ENCODE measurements around the gene RASIP1.

The RASIP1 gene

DNA sequence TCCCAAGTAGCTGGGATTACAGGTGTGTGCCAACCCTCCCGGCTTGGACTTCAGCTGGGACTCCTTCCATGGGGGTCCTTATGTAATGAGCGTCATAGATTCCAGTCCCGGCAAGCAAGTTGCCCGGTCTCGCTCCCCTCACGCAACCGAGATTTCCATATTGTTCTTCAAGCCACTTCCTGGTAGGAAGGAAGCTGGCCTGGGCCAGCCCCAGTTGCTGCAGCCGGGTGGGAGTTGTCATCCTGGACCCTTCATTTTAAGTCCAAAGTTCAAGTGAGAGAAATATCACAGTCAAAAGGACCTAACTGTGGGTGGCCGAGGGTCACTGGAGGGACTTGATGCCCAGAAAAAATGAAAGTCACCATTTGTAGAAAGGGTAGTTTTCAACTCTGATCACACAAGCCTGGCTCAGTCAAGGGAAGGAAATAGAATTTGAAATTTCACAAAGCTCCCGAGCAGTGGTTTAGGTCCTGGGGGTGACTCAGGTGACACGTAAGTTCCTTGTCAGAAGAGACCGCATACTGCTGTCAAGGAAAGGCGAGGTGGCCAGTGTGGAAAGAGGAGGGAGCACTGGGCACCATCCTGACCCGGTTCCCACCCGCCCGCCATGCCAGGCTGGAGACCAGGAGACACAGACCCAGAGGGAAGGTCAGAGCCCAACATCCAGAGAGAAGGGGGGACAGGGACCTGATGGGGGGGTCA lies 20.2 kb upstream of the RASIP1 start:
- no peaks in the 10 kb centered on the region for H3K9me3 ChIP-seq
- H3K36me3 ChIP-seq, result no peaks in the 10 kb centered on the region
- peaks cover 41% of the 10 kb centered on the region for H3K27me3 ChIP-seq
- H3K4me3 ChIP-seq (ENCODE audit: low read depth, low read length), result no peak overlapping the region
- TF ChIP-seq, protein P1, sequence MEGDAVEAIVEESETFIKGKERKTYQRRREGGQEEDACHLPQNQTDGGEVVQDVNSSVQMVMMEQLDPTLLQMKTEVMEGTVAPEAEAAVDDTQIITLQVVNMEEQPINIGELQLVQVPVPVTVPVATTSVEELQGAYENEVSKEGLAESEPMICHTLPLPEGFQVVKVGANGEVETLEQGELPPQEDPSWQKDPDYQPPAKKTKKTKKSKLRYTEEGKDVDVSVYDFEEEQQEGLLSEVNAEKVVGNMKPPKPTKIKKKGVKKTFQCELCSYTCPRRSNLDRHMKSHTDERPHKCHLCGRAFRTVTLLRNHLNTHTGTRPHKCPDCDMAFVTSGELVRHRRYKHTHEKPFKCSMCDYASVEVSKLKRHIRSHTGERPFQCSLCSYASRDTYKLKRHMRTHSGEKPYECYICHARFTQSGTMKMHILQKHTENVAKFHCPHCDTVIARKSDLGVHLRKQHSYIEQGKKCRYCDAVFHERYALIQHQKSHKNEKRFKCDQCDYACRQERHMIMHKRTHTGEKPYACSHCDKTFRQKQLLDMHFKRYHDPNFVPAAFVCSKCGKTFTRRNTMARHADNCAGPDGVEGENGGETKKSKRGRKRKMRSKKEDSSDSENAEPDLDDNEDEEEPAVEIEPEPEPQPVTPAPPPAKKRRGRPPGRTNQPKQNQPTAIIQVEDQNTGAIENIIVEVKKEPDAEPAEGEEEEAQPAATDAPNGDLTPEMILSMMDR (IDR thresholded peaks at IDR 0.05; ENCODE audit: low read depth, low read length), result no peak
- DNase-seq, result no peak
- no peaks in the 10 kb centered on the region for H3K4me1 ChIP-seq

DNA sequence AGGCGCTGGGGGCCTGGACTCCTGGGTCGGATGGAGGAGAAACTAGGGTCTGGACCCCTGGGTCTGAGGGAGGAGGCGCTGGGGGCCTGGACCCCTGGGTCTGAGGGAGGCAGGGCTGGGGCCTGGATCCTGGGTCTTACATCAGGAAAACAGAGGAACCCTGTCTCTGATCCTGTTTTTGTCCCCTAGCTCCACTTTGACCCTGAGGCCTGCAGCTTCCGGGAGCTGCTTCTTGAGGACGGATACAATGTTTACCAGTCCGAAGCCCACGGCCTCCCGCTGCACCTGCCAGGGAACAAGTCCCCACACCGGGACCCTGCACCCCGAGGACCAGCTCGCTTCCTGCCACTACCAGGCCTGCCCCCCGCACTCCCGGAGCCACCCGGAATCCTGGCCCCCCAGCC lies 17.3 kb upstream of the RASIP1 start:
- Histone ChIP-seq H3K9me3 (no peaks in the 10 kb centered on the region), H3K4me3 (ENCODE audit: low read depth, low read length) (no peak overlapping the region), H3K27me3 (peaks cover 16% of the 10 kb centered on the region), H3K36me3 (no peaks in the 10 kb centered on the region), H3K4me1 (no peaks in the 10 kb centered on the region)
- DNase-seq, result no peak
- TF ChIP-seq, protein P1 (IDR thresholded peaks at IDR 0.05; ENCODE audit: low read depth, low read length), result no peak

DNA sequence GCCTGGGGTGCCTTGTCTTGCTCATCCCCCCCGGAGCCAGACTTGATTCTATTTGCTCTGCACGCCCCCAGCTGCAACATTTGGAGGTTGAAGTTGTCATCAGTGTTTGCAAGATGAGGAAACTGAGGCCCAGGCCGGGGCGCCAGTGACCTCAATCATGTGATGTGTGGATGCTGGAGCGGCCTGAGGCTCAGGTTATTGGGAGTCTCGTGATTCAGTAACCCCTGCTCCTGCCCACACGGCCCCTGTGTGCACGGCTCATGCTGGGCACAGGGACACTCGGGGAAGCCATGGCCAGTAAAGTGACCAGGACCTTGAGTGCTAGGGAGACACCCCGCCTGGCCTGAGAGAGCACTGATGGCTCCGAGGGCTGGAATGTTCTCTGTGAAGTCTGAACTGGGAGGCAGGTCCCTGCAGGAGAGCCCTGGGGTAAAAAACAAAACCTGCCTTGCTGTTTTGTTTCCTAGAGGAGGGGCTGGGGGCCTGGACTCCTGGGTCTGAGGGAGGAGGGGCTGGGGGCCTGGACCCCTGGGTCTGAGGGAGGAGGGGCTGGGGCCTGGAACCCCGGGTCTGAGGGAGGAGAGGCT lies 16.8 kb upstream of the RASIP1 start:
- Histone ChIP-seq H3K4me3 (ENCODE audit: low read depth, low read length) (no peak overlapping the region), H3K9me3 (no peaks in the 10 kb centered on the region), H3K36me3 (no peaks in the 10 kb centered on the region), H3K27me3 (peaks cover 17% of the 10 kb centered on the region), H3K4me1 (no peaks in the 10 kb centered on the region; the same call in 1 of the 2 replicates)
- TF ChIP-seq, protein P1 (IDR thresholded peaks at IDR 0.05; ENCODE audit: low read depth, low read length), result no peak
- DNase-seq, result no peak

DNA sequence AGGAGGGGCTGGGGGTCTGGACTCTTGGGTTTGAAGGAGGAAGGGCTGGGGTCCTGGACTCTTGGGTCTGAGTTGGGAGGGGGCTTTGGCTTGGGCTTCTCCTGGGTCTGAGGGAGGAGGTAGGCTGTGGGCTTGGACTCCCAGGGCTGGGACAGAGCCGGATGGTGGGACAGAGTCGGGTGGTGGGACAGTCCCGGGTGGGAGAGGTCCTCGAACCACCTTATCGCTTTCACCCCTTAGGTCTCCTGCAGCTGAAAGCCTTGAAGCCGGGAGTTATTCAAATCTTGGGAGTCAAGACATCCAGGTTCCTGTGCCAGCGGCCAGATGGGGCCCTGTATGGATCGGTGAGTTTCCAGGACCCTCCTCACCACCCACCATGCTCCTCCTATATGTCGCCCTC lies 16.3 kb upstream of the RASIP1 start:
- Histone ChIP-seq H3K9me3 (no peaks in the 10 kb centered on the region), H3K4me3 (ENCODE audit: low read depth, low read length) (no peak overlapping the region), H3K36me3 (no peaks in the 10 kb centered on the region), H3K4me1 (no peaks in the 10 kb centered on the region; the same call in 1 of the 2 replicates), H3K27me3 (peaks cover 17% of the 10 kb centered on the region)
- no peak for DNase-seq
- TF ChIP-seq, protein P1 (IDR thresholded peaks at IDR 0.05; ENCODE audit: low read depth, low read length), result no peak

DNA sequence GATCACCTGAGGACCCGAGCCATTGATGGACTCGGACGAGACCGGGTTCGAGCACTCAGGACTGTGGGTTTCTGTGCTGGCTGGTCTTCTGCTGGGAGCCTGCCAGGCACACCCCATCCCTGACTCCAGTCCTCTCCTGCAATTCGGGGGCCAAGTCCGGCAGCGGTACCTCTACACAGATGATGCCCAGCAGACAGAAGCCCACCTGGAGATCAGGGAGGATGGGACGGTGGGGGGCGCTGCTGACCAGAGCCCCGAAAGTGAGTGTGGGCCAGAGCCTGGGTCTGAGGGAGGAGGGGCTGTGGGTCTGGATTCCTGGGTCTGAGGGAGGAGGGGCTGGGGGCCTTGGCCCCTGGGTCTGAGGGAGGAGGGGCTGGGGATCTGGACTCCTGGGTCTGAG lies 15.8 kb upstream of the RASIP1 start:
- Histone ChIP-seq H3K4me3 (ENCODE audit: low read depth, low read length) (no peak overlapping the region), H3K27me3 (peaks cover 17% of the 10 kb centered on the region), H3K4me1 (no peaks in the 10 kb centered on the region; the same call in 1 of the 2 replicates), H3K9me3 (no peaks in the 10 kb centered on the region), H3K36me3 (no peaks in the 10 kb centered on the region)
- TF ChIP-seq, protein P1 (IDR thresholded peaks at IDR 0.05; ENCODE audit: low read depth, low read length), result no peak
- DNase-seq, result no peak

DNA sequence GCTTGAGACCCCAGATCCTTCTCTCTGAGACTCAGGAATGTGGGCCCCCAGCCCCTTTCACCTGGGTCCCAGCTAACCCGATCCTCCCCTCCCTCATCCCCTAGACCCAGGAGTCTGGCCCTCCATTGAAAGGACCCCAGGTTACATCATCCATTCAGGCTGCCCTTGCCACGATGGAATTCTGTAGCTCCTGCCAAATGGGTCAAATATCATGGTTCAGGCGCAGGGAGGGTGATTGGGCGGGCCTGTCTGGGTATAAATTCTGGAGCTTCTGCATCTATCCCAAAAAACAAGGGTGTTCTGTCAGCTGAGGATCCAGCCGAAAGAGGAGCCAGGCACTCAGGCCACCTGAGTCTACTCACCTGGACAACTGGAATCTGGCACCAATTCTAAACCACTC lies 15.4 kb upstream of the RASIP1 start:
- Histone ChIP-seq H3K4me1 (no peaks in the 10 kb centered on the region; the same call in 1 of the 2 replicates), H3K9me3 (no peaks in the 10 kb centered on the region), H3K4me3 (ENCODE audit: low read depth, low read length) (no peak overlapping the region), H3K36me3 (no peaks in the 10 kb centered on the region), H3K27me3 (peaks cover 16% of the 10 kb centered on the region)
- TF ChIP-seq, protein P1 (IDR thresholded peaks at IDR 0.05; ENCODE audit: low read depth, low read length), result no peak
- DNase-seq, result no peak
